Femur (tissue), 1 donor: ENCODE data around the gene TMEM255A.

ENCODE experiments used
- DNase-seq: peaks from one replicate; pipeline ENCODE4 v3.0.0-alpha.2; 2017

Gene TMEM255A

GRCh38 chrX:120262859-120263708, 48.2 kb downstream of the TMEM255A start:
- no peak for DNase-seq

- DNase-seq = no peak
Measured at GRCh38 chrX:120260369-120260768, 50.9 kb downstream of the TMEM255A start.

- DNase-seq = no peak
Measured at GRCh38 chrX:120253784-120254183, 57.5 kb downstream of the TMEM255A start.

GRCh38 chrX:120251471-120252011, 59.7 kb downstream of the TMEM255A start:
- peak; percentile 37 for DNase-seq

GRCh38 chrX:120250522-120251271, 60.6 kb downstream of the TMEM255A start, which contains the start of gene ZBTB33:
Gene ZBTB33, plus strand, starts transcription at chrX:120250812. Its CDS starts 2,604 bp downstream, at chrX:120253416.
- DNase-seq = peak; percentile 95

GRCh38 chrX:120244735-120245498, 66.3 kb downstream of the TMEM255A start:
- DNase-seq = peak; percentile 88

- no peak for DNase-seq
Measured at GRCh38 chrX:120244395-120244734, 66.9 kb downstream of the TMEM255A start.

- no peak for DNase-seq
Measured at GRCh38 chrX:120242813-120243212, 68.4 kb downstream of the TMEM255A start.

GRCh38 chrX:120238933-120239332, 72.3 kb downstream of the TMEM255A start:
- no peak for DNase-seq

GRCh38 chrX:120236687-120237479, 74.4 kb downstream of the TMEM255A start:
- no peak for DNase-seq

GRCh38 chrX:120235284-120235683, 76.0 kb downstream of the TMEM255A start:
- no peak for DNase-seq

- no peak for DNase-seq
Measured at GRCh38 chrX:120228187-120228908, 82.9 kb downstream of the TMEM255A start.

GRCh38 chrX:120224388-120224787, 86.9 kb downstream of the TMEM255A start:
- DNase-seq = no peak

- no peak for DNase-seq
Measured at GRCh38 chrX:120223374-120223773, 87.9 kb downstream of the TMEM255A start.

GRCh38 chrX:120213438-120214265, 97.6 kb downstream of the TMEM255A start:
- DNase-seq = peak; percentile 62
